ENCODE data around the gene NCAPG2.
"Not testable (repeated sequence)": the region's sequence is repeated elsewhere in the genome, so short reads cannot be mapped to it uniquely, and the experiment has no call there.

NCAPG2 gene

DNA sequence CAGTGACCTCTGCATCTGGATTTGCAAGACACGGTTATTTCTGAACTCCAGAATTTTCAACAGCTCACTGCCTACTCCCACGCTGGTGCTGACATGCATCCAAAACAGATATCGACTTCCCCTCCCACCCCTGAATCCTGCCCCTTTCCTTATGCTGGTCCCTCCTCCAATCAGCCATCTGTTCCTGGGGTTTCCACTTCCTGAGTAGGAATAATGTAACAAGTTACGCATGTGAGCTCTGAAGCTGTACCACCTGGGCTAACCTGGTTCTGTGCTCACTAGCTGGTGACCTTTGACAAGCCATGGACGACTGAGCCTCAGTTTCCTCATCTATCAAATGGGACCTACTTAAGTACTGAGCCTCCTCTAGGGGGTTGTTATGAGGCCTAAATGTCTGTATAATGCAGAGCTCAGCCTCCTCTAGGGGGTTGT is 1.7 kb upstream of the NCAPG2 start:
- DNase-seq (ENCODE audit: low read depth, low spot score), result no peak

DNA sequence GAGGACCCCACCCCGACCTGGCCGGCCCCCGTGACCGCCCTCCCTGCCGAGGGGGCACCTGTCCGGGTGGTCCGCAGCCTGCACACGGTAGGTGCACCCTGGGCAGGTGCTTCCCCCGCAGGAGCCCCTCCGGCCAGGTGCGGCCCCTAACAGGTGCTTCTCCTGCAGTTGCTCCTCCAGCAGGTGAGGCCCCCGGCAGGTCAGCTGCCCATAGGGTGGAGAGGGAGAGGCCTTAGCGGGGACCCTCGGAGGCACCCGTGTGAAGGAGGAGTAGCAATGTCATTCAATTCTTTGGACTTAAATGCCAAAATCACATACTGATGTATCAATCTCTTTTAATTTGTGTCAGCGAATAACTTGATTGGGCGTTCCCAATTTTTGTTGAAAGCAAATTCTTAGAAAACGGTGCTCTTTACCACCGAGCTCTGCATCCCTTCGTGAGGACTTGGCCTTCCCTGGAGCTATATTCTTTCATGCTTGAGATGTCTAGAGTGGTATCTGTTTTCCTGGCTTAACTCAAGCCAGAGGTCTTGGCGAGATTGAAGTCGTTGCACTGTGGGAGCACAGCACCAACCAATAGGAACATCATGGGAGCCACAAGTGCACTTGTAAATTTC is 738 bp upstream of the NCAPG2 start:
- no peak for DNase-seq (ENCODE audit: low read depth, low spot score)

DNA sequence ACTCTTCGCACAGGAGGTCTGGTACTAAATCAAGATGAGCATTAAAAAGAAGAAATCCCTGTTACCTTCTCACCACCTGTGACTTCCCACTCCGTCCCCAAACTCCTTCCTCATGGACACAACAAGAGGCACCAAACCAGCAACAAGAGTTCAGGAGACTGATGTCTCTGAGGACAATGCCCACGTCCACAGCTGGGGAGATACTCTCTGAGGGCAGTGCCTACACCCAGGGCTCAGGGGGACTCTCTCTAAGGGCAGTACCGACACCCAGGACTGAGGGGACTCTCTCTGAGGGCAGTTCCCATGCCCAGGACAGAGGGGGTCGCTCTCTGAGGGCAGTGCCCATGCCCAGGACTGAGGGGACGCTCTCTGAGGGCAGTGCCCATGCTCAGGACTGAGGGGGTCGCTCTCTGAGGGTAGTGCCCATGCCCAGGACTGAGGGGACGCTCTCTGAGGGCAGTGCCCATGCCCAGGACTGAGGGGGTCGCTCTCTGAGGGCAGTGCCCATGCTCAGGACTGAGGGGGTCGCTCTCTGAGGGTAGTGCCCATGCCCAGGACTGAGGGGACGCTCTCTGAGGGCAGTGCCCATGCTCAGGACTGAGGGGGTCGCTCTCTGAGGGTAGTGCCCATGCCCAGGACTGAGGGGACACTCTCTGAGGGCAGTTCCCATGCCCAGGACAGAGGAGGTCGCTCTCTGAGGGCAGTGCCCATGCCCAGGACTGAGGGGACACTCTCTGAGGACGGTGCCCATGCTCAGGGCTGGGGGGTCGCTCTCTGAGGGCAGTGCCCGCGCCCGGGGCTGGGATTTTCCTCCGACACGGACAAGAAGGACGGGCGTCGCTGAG is 703 bp downstream of the NCAPG2 start:
- not testable (repeated sequence) for DNase-seq (ENCODE audit: low read depth, low spot score)

DNA sequence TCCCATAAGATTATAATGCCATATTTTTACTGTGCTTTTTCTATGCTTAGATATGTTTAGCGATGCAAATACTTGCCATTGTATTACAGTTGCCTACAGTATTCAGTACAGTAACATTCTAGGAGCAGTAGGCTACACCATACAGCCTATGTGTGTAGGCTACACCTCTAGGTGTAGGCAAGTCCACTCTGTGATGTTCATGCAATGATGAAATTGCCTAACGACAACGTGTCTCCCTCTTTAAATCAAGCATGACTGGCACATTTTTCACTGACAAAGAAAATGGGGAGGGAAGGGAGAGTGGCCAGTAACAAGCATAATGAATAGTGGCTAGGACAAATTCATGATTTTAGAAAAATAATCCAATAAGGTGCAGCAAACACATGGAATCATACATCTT is 1.7 kb downstream of the NCAPG2 start:
- DNase-seq (ENCODE audit: low read depth, low spot score), result no peak

DNA sequence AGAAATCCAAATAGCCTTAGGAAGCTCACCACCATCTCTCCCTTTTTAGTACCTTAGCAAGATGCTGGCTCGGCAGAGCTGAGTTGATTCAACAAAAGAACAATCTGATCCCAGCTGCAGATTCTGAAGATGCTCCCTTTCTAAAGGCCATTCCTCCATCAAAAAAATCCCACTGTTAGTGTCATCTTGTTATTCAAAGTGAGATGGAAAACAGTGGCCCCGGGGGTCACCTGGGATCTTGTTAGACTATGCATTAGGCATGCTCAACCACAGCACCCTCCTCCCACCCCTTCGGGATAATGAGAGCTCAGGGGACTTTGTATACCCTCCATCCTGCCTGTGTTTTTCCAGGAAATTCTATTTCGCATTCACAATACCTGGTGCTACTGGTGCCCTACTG is 2.4 kb downstream of the NCAPG2 start:
- DNase-seq (ENCODE audit: low read depth, low spot score), result no peak

DNA sequence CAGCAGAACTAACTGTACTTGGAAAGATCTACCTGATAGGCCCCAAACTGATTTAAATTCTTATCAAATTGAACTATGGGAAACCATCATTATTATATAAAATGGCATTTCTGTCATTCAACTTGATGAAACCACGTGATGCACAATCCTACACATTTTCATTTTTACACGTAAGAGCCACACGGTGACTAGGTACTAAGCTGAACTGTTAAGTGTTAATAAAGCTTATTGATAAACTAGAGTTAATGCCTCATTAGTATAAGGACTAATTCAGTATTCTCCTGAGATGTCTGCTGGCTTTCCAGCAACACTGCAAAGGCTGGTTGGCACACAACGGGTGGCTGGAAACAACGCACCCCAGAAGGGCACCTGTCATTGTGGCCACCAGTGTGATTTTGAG is 4.6 kb downstream of the NCAPG2 start:
- DNase-seq (ENCODE audit: low read depth, low spot score), result no peak

DNA sequence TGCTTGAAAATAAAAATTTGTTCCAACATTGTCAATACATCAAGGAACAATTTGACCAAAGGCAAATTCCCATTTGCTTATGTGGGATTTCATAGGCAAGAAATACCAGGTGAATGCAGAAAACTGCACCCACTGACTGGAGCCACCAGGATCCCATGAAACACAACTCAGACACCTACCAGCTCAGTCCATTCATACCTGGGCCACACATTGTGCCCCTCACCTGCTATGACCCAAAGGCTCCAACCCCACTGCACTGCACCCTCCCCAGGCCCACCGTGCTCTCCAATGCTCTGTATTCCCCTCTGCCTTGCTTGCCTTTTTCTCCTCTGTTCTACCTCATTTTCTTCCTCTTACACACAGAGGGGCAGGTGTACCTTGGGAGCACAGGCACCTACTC is 5.3 kb downstream of the NCAPG2 start:
- DNase-seq (ENCODE audit: low read depth, low spot score), result no peak

DNA sequence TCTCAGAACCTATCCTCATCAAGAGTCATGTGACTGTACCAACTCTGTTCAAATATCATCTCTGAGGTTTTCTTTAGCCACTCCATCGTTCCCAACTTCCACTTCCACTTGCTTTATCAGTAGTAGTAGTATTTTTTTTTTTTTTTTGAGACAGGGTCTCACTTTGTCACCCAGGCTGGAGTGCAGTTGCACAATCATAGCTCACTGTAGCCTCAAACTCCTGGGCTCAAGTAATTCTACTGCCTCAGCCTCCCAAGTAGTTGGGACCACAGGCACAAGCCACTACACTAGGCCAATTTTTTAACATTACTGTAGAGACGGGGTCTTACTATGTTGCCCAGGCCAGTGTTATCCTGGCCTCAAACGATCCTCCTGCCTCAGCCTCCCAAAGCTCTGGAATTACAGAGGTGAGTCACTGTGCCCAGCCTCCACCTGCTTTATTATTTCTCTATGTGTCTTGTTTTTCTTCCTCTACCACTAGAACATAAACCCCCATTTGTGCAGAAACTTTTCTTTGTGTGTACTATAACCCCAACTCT is 5.9 kb downstream of the NCAPG2 start:
- DNase-seq (ENCODE audit: low read depth, low spot score), result no peak

DNA sequence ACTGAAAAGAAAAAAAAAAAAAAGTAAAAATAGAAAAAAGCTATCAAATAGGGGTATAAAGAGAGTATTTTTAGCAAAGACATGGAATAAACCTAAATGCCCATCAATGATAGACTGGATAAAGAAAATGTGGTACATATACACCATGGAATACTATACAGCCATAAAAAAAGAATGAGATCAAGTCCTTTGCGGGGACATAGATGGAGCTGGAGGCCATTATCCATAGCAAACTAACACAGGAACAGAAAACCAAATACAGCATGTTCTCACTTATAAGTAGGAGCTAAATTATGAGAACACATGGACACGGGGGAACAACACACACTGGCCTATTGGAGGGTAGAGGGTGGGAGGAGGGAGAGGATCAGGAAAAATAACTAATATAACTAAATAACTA is 7.0 kb downstream of the NCAPG2 start:
- not testable (repeated sequence) for DNase-seq (ENCODE audit: low read depth, low spot score)

DNA sequence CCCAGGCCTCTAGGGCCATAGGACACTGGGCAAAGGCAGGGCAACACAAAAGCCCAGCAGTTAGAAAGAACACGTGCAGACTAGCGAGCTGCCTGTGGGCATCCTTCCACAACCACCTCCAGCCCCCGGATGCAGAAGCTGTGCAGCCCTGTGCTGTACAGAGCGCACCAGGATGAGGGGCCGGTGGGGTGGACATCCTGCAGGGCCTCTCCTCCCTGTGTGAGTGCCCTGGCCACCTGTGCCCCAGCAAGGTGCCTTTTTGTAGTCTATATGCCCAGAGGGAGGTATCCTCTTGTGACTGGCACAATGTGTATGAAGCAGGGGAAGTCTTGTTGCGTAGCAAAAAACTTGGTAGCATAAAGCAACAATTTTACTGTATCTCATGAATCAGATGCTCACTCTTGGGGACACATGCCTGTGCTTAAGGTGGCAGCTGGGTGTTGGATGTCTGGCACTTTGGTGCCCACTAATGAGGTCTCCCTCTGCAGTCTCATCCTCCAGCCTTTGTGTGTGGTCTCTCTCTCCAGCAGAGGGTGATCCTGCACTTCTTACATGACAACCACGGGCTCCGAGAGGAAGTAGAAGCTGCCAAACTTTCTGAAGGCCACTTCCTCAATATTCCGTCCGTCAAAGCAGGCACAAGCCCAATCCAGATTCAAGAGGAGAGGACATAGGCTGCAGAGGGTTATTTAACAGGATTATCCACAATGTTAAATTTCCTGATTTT is 8.7 kb downstream of the NCAPG2 start:
- no peak for DNase-seq (ENCODE audit: low read depth, low spot score)

DNA sequence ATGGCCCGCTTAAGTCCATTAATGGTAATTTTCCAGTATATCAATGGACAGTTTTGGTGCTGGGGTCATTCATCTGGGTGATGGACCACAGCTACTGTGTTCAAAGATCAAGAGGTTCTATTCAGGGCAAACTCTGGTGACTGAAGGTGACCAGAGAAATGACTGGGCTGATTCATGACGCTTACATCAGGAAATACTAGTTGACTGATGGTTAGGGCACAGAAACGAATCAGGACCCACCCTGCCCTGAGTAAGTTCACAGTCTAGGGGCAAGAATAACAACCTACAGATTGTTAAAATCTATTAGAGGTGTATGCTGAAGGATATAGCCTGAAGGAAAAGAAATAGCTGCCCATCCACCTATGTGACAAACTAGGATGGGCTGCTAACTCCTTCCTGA is 9.5 kb downstream of the NCAPG2 start:
- DNase-seq (ENCODE audit: low read depth, low spot score), result no peak

DNA sequence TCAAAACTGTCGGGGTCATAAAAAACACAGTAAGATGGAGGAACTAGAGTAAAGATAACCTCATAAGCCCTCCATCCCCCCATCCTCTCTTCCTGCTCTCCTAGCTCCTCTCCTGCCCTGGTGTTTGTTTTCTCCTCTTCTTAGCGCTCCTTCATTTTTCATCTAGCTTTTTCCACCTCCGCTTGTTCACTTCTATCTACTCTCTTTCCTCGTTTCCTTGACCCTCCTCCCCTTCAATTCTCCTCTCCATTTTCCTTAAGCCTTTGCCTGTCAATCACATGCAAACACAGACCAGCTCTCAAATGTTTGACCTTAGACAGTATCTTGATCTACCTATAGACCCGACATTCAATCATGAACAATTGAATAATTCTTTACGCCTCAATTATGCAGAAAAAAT is 10.0 kb downstream of the NCAPG2 start:
- DNase-seq (ENCODE audit: low read depth, low spot score), result no peak

DNA sequence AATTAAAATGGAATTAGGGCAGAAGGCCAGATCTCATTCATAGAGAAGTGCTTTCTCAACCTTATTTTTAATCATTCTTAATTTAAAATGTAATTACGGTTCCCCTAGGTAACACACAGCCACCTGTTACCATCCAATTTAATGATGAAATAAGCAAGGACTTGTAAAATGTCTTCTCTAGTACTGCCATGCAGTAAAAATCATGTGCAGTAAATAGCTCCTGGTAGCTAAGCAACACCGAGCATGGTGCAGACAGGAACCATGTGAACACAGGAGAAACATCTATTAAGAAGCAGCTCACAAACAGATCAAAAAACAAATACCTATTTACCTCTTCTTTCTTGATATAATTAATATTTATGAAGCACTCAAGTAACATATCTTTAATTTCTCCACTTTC is 15.1 kb downstream of the NCAPG2 start:
- DNase-seq (ENCODE audit: low read depth, low spot score), result no peak

DNA sequence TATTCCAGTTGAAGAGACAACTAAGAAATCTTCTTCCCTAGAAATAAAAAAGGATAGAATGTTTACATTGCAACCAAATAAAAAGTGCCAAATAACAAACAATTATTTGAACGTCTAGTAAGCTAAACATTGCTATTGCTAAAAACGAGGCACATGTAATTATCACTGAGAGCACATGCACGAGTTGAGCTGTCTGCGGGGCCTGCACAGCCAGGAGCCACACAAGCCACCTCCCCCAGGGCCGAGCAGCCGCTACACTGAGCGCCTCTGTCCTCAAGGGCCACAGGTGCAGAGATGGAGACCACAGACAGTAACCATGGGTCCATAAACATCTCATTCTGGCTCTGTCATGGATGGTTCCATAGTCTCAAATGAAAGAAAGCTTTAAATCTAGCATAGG is 17.2 kb downstream of the NCAPG2 start:
- DNase-seq (ENCODE audit: low read depth, low spot score), result no peak

DNA sequence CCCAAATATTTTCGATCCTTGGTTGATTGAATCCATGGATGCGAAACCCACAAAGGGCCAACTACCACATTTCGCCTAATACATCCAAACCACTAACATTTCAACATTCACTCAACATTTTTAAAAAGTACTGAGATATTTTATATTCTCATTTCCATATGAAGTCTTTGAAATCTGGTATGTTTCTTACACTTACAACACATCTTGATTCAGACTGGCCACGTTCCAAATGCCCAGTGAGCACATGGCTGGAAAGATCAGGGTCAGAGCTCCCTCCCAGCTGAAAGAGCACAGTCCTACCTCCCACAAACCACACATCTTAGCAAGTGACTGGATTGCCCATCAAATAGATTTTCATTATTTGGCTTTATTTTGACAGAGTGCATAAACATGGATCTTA is 18.9 kb downstream of the NCAPG2 start:
- DNase-seq (ENCODE audit: low read depth, low spot score), result no peak

DNA sequence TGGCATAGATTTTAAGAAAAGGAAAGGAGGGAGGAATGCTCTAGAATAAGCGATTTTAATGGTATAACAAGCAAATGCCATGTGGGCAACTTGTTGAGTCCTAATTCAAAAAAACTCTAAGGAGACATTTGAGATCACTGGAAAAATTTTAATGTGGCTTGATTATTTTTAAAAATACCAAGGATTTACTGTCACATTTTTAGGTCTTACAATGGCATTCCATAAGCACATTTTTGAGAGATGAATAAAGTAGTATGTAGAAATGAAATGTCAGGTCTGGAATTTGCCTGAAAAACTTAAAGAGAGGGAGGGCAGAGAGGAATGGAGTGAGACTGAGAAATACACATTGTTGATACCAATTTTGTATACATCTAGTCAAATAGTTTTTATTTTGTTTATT is 20.3 kb downstream of the NCAPG2 start:
- DNase-seq (ENCODE audit: low read depth, low spot score), result no peak

DNA sequence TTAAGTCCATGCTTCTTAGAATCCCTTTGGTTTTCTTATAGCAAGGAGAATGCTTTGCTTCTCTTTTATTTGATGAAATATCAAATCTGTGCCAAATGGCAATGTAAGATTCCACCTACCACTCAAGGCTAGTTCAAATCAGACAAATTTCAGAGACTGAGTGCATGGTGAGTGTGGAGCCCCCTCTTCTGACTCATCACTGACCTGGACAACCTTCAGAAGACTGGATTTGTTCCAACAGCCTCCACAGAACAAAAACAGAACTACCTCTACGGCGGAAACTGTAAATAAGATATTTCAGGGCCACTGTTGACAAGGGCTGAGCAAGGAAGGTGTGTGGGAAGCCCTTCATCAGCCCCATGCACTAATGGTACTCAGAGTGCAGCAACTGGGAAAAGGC is 21.1 kb downstream of the NCAPG2 start:
- DNase-seq (ENCODE audit: low read depth, low spot score), result no peak

DNA sequence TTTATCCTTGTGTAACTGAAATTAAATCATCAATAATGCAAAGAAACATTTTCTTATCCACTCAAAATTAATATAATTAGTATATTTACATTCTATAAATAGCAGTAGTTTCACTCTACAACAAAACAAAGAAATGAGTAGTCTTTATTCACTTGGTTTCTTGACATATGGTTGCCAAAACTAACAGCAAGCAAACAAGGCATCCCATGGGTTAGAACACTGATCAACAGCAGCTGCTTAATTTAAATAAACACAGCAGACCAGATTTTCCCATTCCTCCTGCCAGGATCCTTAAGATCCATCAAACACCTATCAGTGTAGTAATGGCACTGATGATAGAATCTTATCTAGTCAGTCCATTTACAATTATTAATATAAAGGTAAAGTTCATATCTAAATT is 22.1 kb downstream of the NCAPG2 start:
- no peak for DNase-seq (ENCODE audit: low read depth, low spot score)

DNA sequence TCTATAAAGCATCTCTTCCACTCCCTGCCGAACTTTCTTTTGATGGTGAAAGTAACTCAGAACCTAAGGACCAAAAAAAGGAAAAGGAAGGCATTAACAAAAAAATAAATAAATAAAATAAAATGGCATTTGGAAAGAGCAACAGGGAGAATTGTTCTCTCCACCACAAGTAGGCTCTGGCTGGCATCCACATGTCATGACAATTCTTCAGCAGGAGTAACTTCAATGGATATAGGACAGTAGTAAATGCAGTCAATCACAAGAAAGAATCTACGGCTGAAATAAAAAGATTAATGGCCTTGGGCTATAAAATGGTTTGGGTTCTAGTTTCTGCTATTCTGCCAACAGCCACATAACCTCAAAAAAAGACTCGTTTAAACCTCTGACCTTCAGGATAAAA is 23.9 kb downstream of the NCAPG2 start:
- no peak for DNase-seq (ENCODE audit: low read depth, low spot score)

DNA sequence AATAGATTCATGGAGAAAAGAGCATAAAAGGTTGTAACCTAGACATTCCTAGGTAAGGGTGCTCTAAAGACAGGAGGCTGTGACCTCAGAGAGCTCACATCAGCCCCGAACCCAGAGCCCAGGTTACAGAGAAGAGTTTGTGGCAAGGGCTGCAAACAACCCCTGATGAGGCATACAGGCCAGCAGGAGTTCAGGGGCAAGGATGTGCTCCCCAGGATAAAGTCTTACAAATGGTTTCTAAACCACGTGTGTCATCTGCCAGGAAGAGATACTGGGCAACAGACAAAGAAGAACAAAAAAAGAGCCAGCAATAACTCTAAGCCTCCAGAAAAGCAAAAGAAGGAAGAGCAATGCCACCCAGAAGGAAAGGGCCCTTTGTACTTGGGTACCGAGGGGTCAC is 27.7 kb downstream of the NCAPG2 start:
- DNase-seq (ENCODE audit: low read depth, low spot score), result no peak

DNA sequence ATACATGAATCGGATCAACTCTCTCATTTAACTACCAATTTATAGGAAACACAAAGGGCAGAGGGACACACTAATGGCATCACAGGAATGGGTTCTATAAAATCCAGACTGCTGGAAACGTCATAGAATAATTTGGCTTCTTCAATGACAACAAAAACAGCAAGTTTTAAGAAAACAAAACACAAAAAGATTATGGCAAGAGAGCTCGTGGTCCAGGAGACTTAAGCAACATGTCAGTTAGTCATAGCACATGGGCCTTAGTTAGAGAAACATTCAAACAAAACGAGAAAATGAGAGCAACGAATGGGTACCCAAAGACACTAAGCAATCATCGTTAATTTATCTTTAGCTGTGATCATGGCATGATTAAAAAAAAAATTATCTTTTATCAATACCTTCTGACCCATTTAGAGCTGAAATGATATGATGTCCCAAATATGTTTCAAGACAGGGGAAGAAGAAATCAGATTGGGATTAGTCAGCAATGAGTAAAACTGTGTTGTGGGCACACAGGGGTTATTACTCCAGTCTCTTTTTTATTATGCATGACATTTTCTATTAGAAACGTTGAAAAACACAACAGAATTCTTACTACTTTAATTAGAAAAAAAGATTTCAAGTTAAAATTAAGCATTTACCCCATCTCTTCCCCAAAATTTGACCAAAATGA is 28.3 kb downstream of the NCAPG2 start:
- no peak for DNase-seq (ENCODE audit: low read depth, low spot score)

DNA sequence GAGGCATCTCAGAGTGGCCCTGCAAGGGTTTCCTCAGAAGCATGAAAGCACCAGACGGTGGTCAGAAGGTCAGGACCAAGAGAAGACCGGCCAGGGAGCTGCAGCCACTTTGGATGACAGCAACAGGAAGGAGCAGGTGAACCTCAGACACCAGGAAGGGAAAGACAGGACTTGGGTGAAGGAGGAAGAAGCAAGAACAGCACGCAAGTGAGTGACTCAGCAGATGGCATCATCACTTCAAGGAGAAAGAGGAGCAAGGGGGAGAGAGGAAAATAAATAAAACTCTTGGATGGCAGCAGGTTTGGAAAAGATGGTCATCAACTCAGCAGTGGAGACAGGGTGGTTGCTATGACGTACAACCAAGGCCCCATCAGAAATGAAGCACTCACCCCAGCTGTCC is 31.6 kb downstream of the NCAPG2 start:
- DNase-seq (ENCODE audit: low read depth, low spot score), result no peak

Measured in brain pericyte (primary cell).